ENCODE measurements around the gene TENM3. TPM values are rescaled to one million over a fixed set of nuclear protein-coding genes. Genes with fewer than 3 reads are reported as not detected.

Gene TENM3
- total RNA-seq, 4 donors from 2014 or later = 0.64 to 5.5 (median 2.1) TPM

GRCh38 chr4:182448281-182449151 lies 205.3 kb downstream of the TENM3 start:
- H3K4me3 ChIP-seq = peak overlapping the region; percentile 56 to 83 (median 68)
- peaks cover 4 to 24% (median 10%) of the 10 kb centered on the region in 3 donors for H3K4me1 ChIP-seq
- peak overlapping the region; percentile 32 to 71 (median 51) for H3K27ac ChIP-seq
- H3K36me3 ChIP-seq = no peaks in the 10 kb centered on the region
- H3K9me3 ChIP-seq = no peaks in the 10 kb centered on the region
- peaks cover 0 to 68% (median 2%) of the 10 kb centered on the region in 4 donors for H3K27me3 ChIP-seq
- 0% methylated on average over 5 of the region's 113 CpGs; no CpG with 5 or more reads in 1 of the 2 donors for WGBS, 2 donors
- peak; percentile 13 for DNase-seq
- intact Hi-C loops (cut with DNase I) = no loop called here
- TF ChIP-seq POLR2A (IDR thresholded peaks at IDR 0.05) (peak in 2 of 4 donors; percentile 29 to 44), CTCF (IDR thresholded peaks at IDR 0.05) (no peak)

DNA sequence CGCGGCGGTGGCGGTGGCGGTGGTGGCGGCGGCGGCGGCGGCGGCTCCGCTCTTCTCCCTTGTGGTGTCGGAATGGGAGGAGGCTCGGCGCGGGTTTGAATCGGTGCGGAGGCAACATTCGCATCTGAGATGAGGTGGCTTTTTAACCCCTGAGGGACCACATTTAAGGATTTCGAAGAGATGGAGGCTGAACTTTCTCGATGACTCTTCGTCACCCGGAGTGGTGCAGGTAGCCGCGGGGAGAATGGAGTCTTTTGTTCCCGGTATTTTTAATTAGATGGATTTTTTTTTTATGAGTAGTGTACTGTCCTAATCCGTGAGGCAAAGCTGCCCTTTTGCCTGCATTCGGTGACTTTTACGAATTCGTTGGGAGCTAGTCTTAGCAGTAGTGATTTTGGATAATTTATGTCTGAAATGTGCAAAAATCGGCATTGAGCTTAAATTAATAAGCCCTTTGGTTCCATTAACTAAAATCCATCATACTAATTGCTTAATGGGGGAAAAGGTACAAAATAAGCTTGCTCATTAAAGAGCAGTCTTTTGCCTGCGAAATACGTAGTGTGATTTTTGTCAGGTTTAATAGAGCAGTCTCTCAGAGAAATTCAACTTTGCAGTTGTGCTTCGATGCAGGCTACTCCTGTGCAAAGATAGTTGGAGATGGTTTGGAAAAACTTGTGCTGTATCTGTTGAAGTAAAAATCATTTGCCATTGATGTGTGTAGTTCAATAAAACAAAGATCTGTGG lies 206.2 kb downstream of the TENM3 start:
- intact Hi-C loops (cut with DNase I) = no loop called here
- Histone ChIP-seq H3K4me3 (peak overlapping the region; percentile 56 to 83 (median 68)), H3K27me3 (peaks cover 0 to 75% (median 2%) of the 10 kb centered on the region in 4 donors), H3K27ac (peak overlapping the region in 2 of 4 donors; percentile 64 to 71), H3K4me1 (peaks cover 4 to 24% (median 10%) of the 10 kb centered on the region in 3 donors), H3K9me3 (no peaks in the 10 kb centered on the region), H3K36me3 (no peaks in the 10 kb centered on the region)
- no peak for DNase-seq
- WGBS, 2 donors = 0 to 3% methylated on average over 15 of the region's 34 CpGs
- TF ChIP-seq POLR2A (IDR thresholded peaks at IDR 0.05) = no peak
- no peak for TF ChIP-seq CTCF (IDR thresholded peaks at IDR 0.05)

DNA sequence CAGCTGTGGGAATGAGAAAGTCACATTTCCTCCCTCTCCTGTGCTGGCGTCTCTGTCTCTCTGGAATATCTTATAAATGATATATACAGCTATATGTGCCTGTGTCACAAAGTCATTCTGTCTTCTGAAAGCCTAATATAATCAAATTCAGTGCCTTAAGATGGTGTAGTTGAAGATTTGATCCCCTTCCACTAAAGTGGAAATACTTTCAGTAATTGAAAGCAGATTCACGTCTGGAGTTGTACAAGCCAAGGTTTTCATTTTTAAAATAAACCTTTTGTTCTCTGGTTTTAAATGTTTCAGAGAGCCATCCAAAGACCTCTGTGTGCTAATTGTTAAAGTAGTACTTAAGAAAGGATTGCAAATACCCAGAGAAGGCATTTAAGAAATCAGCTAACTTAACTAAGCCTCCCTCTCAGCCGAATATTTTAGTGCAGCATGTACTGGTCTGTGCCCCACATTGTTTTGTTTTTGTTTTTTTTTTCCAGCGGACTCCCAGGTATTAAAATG lies 206.8 kb downstream of the TENM3 start:
- Histone ChIP-seq H3K27me3 (peaks cover 0 to 75% (median 2%) of the 10 kb centered on the region in 4 donors), H3K4me1 (peaks cover 4 to 24% (median 10%) of the 10 kb centered on the region in 3 donors), H3K9me3 (no peaks in the 10 kb centered on the region), H3K4me3 (peak overlapping the region; percentile 56 to 83 (median 68)), H3K36me3 (no peaks in the 10 kb centered on the region), H3K27ac (no peak overlapping the region)
- intact Hi-C loops (cut with DNase I) = no loop called here
- no peak for DNase-seq
- TF ChIP-seq POLR2A (IDR thresholded peaks at IDR 0.05) (no peak), CTCF (IDR thresholded peaks at IDR 0.05) (no peak)
- WGBS, 2 donors = 6 to 7% methylated on average over 4 of the region's 4 CpGs

DNA sequence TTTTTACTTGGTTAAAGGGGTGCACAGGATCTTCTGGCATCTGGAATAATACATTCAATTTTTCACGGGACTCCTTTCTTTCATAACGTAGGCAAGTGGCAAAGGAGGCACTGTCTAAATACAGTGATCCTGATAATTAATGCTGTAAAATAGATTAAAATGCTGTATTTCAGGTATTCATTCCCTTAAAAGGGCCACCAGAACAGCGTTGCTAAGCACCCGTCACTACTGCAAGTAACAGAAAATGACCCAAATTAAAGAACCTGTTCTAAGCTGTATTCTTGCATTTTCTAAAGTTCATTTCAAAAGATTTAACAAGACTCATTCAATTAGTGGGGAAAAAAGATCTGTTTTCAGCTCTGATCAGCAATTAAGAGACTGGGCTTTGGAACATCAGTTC lies 208.2 kb downstream of the TENM3 start:
- no peak overlapping the region for H3K27ac ChIP-seq
- H3K4me1 ChIP-seq = peaks cover 4 to 24% (median 10%) of the 10 kb centered on the region in 3 donors
- H3K27me3 ChIP-seq = peaks cover 0 to 68% (median 2%) of the 10 kb centered on the region in 4 donors
- no peak for DNase-seq
- WGBS, 2 donors = 82 to 94% methylated on average over 4 of the region's 4 CpGs
- H3K36me3 ChIP-seq = no peaks in the 10 kb centered on the region
- TF ChIP-seq CTCF (IDR thresholded peaks at IDR 0.05) (no peak), POLR2A (IDR thresholded peaks at IDR 0.05) (no peak)
- intact Hi-C loops (cut with DNase I) = no loop called here
- H3K9me3 ChIP-seq = no peaks in the 10 kb centered on the region
- H3K4me3 ChIP-seq = no peak overlapping the region

Data from esophagus squamous epithelium (tissue), 5 donors.